SHP77 treated with DMSO at 0.1 percent for 48 hours (cell line): ENCODE measurements around the gene SLC24A3.

Source experiments
- DNase-seq: peaks from one replicate; lab custom pipeline; 2025; lab: John Stamatoyannopoulos, UW

The SLC24A3 gene

GRCh38 chr20:19713822-19714578 lies 501.6 kb downstream of the SLC24A3 start:
- no peak for DNase-seq

- DNase-seq, result no peak
These were observed 502.1 kb downstream of the SLC24A3 start for GRCh38 chr20:19714579-19714840.

GRCh38 chr20:19715986-19716385 lies 503.5 kb downstream of the SLC24A3 start:
- DNase-seq, result no peak

- no peak for DNase-seq
These were observed 506.4 kb downstream of the SLC24A3 start for GRCh38 chr20:19718880-19719279.

- no peak for DNase-seq
These were observed 508.5 kb downstream of the SLC24A3 start for GRCh38 chr20:19720991-19721390.

- no peak for DNase-seq
These were observed 510.6 kb downstream of the SLC24A3 start for GRCh38 chr20:19723051-19723450.

GRCh38 chr20:19723813-19724430 lies 511.5 kb downstream of the SLC24A3 start:
- DNase-seq, result no peak

GRCh38 chr20:19725373-19725772 lies 512.9 kb downstream of the SLC24A3 start:
- no peak for DNase-seq

- no peak for DNase-seq
These were observed 513.5 kb downstream of the SLC24A3 start for GRCh38 chr20:19725814-19726525.

- DNase-seq, result no peak
These were observed 514.9 kb downstream of the SLC24A3 start for GRCh38 chr20:19727251-19727847.

GRCh38 chr20:19729672-19730071 lies 517.2 kb downstream of the SLC24A3 start:
- no peak for DNase-seq

- no peak for DNase-seq
These were observed 518.3 kb downstream of the SLC24A3 start for GRCh38 chr20:19730706-19731105.

- no peak for DNase-seq
These were observed 522.4 kb downstream of the SLC24A3 start for GRCh38 chr20:19734811-19735210.

- DNase-seq, result peak; percentile 55
These were observed 523.0 kb downstream of the SLC24A3 start for GRCh38 chr20:19735446-19735845.

GRCh38 chr20:19737025-19737424 lies 524.6 kb downstream of the SLC24A3 start:
- no peak for DNase-seq

- no peak for DNase-seq
These were observed 526.5 kb downstream of the SLC24A3 start for GRCh38 chr20:19738951-19739350.

GRCh38 chr20:19739351-19739750 lies 526.9 kb downstream of the SLC24A3 start:
- no peak for DNase-seq

GRCh38 chr20:19740512-19740911 lies 528.1 kb downstream of the SLC24A3 start:
- DNase-seq, result no peak

GRCh38 chr20:19741924-19742323 lies 529.5 kb downstream of the SLC24A3 start:
- DNase-seq, result no peak

- DNase-seq, result no peak
These were observed 530.7 kb downstream of the SLC24A3 start for GRCh38 chr20:19742974-19743639.

GRCh38 chr20:19743640-19743995 lies 531.2 kb downstream of the SLC24A3 start:
- no peak for DNase-seq

GRCh38 chr20:19745106-19745505 lies 532.7 kb downstream of the SLC24A3 start:
- no peak for DNase-seq
